Measurements from ENCODE around the gene ZNF335. TPM values are rescaled to one million over a fixed set of nuclear protein-coding genes. Genes with fewer than 3 reads are reported as not detected.

The ZNF335 gene
- total and polyA plus RNA-seq, 2 donors (not counting 3 experiments of a cell fraction or from before 2014, with no cell fraction given) = 17.3 to 22.8 TPM

- DNase-seq (ENCODE audit: low read depth, low spot score) (peak; percentile 31), FAIRE-seq (no peak)
- H3K9me3 ChIP-seq (replicated peaks; ENCODE audit: control insufficient read depth, insufficient read depth, low read length) = no peaks in the 10 kb centered on the region
- no peak overlapping the region for H3K4me2 ChIP-seq (ENCODE audit: insufficient read depth, low read length)
- no peaks in the 10 kb centered on the region for H3K9me1 ChIP-seq (replicated peaks; ENCODE audit: control insufficient read depth, extremely low read depth, insufficient read depth, low read length)
- no peak overlapping the region for H3K9ac ChIP-seq (replicated peaks; ENCODE audit: extremely low read depth, insufficient read depth, low read length)
- H3K27ac ChIP-seq (ENCODE audit: insufficient read depth, low read depth, low read length) = no peak overlapping the region
- peak overlapping the region; percentile 56 for H2AFZ ChIP-seq (ENCODE audit: low read depth, low read length)
- no TSS peak for BruUV-seq (replicated peaks)
- no peaks in the 10 kb centered on the region for H3K79me2 ChIP-seq (ENCODE audit: control insufficient read depth, insufficient read depth, low read length)
- dilution Hi-C loops (cut with MboI; ENCODE audit: extremely low pct_ligation_motif_present, low sequenced_read_pairs) = no loop called here
- TF ChIP-seq EZH2 (IDR thresholded peaks at IDR 0.05; ENCODE audit: borderline replicate concordance, low read depth, low read length, severe bottlenecking) (peak; percentile 76), CTCF (IDR thresholded peaks at IDR 0.05; ENCODE audit: extremely low read depth in 1 of 2, insufficient read depth in 1 of 2, low read depth in 1 of 2, low read length in 2 of 2) (peak; percentile 74 to 85), MAX (IDR thresholded peaks at IDR 0.05; ENCODE audit: insufficient read depth, insufficient read length) (no peak)
- no peaks in the 10 kb centered on the region for H3K36me3 ChIP-seq (ENCODE audit: control insufficient read depth in 2 of 2, extremely low read depth in 1 of 2, insufficient read depth in 2 of 2, low read length in 2 of 2)
- ChIA-PET POLR2A (no interaction called here), CTCF (interaction anchor here (0.7 to 3.9 kb wide), 37 partner anchors 9 to 424 kb away, joined by 3 to 55 read pairs (median 6); partner anchors contain the start of gene SLC12A5)
- intact Hi-C loops (cut with micrococcal nuclease) = loop anchor here (2.0 kb wide), 2 partner anchors 75 to 161 kb away; partner anchors contain the start of gene NCOA5
- H3K4me1 ChIP-seq (ENCODE audit: control insufficient read depth, extremely low read depth, insufficient read depth, low read length) = no peaks in the 10 kb centered on the region
- no peaks in the 10 kb centered on the region for H4K20me1 ChIP-seq (replicated peaks; ENCODE audit: control insufficient read depth, extremely low read depth, insufficient read depth, low read length)
- H3K4me3 ChIP-seq (replicated peaks in 1 of 3; ENCODE audit: insufficient read depth in 1 of 3, low read depth in 1 of 3, low read length in 3 of 3) = no peak overlapping the region
- peaks cover 39 to 46% of the 10 kb centered on the region in 2 experiments for H3K27me3 ChIP-seq (ENCODE audit: control insufficient read depth in 2 of 2, insufficient read depth in 2 of 2, low read length in 2 of 2)
Measured at GRCh38 chr20:46013829-46014516, 42.0 kb upstream of the ZNF335 start.
